IMR-90 (cell line): ENCODE data around the gene TTLL9. TPM values are rescaled to one million over a fixed set of nuclear protein-coding genes. Genes with fewer than 3 reads are reported as not detected.
A peak's percentile ranks its signal among the peaks of the same experiment; 100 is the strongest.

Source experiments
- ATAC-seq: fragments of 200-7000 bp; cut with Tn5 transposase; 2 replicates; pipeline ENCODE4 v1.9.1; 2020; ENCODE audit warnings: low read depth, mild to moderate bottlenecking, moderate library complexity
- BruUV-seq: library from RNA; stranded (reverse); fragments of 400-500 nt; replicated peaks from 2 replicates; lab custom pipeline; 2021; lab: Mats Ljungman, UMichigan
- CTCF ChIA-PET: fragments of 300-600 bp; formaldehyde crosslinking; extraction: SDS; loops from one replicate; lab custom pipeline; 2021; ENCODE audit warnings: antibody characterized with exemption; lab: Yijun Ruan, JAX
- POLR2A ChIA-PET: fragments of 300-600 bp; sonication (Branson Sonifier 250); formaldehyde crosslinking; loops from one replicate; lab custom pipeline; 2022; ENCODE audit warnings: antibody characterized with exemption; ENCODE audit not compliant: unreplicated experiment; lab: Charles Lee
- DNase-seq: peaks from one replicate; pipeline ENCODE4 v3.0.0; 2013
- H2AFZ ChIP-seq: replicated peaks from 2 replicates; pipeline ENCODE3; 2013; ENCODE audit warnings: low read length, mild to moderate bottlenecking; ENCODE audit not compliant: poor library complexity
- H2AK5ac ChIP-seq: 2 replicates; pipeline ENCODE4 v1.6.1; 2013; ENCODE audit warnings: low read depth, low read length, inconsistent platforms
- H2AK9ac ChIP-seq: replicated peaks from 2 replicates; pipeline ENCODE3; 2013; ENCODE audit warnings: mild to moderate bottlenecking, low read depth, low read length, moderate library complexity; ENCODE audit not compliant: poor library complexity
- H2BK120ac ChIP-seq: 2 replicates; pipeline ENCODE4 v1.6.1; 2013; ENCODE audit warnings: low read depth, low read length, inconsistent platforms
- H2BK15ac ChIP-seq: 3 replicates; pipeline ENCODE4 v1.6.1; 2013; ENCODE audit warnings: low read depth, low read length, inconsistent platforms
- H2BK20ac ChIP-seq: 2 replicates; pipeline ENCODE4 v1.6.1; 2013; ENCODE audit warnings: low read depth, mild to moderate bottlenecking, inconsistent platforms, low read length, moderate library complexity
- H2BK5ac ChIP-seq: 2 replicates; pipeline ENCODE4 v1.6.1; 2013; ENCODE audit warnings: mild to moderate bottlenecking, low read depth, low read length, inconsistent platforms; ENCODE audit not compliant: poor library complexity, severe bottlenecking
- H3K14ac ChIP-seq: replicated peaks from 2 replicates; pipeline ENCODE4 v1.6.1; 2013; ENCODE audit warnings: low read depth, low read length, inconsistent platforms
- H3K18ac ChIP-seq: 2 replicates; pipeline ENCODE4 v1.6.1; 2013; ENCODE audit warnings: low read depth, low read length, control low read depth
- H3K23ac ChIP-seq: 2 replicates; pipeline ENCODE4 v1.6.1; 2013; ENCODE audit warnings: low read depth, low read length, inconsistent platforms
- H3K27ac ChIP-seq: 2 replicates; pipeline ENCODE4 v1.5.1; 2013; ENCODE audit warnings: mild to moderate bottlenecking, control low read depth, low read length; ENCODE audit not compliant: insufficient read depth
- H3K27me3 ChIP-seq: 2 replicates; pipeline ENCODE4 v1.6.1; 2013; ENCODE audit warnings: low read length; ENCODE audit not compliant: control insufficient read depth, insufficient read depth
- H3K36me3 ChIP-seq: 2 replicates; pipeline ENCODE4 v1.6.1; 2013; ENCODE audit warnings: low read length, mixed read lengths; ENCODE audit not compliant: control insufficient read depth, insufficient read depth
- H3K4ac ChIP-seq: 2 replicates; pipeline ENCODE4 v1.6.1; 2013; ENCODE audit warnings: low read depth, low read length, inconsistent platforms
- H3K4me1 ChIP-seq: 2 replicates; pipeline ENCODE4 v1.6.1; 2013; ENCODE audit warnings: low read length, mixed read lengths; ENCODE audit not compliant: control insufficient read depth, insufficient read depth
- H3K4me2 ChIP-seq: 2 replicates; pipeline ENCODE4 v1.6.1; 2013; ENCODE audit warnings: low read depth, mild to moderate bottlenecking, control low read depth, low read length, moderate library complexity
- H3K4me3 ChIP-seq: 2 replicates; pipeline ENCODE4 v1.5.1; 2013; ENCODE audit warnings: low read depth, mild to moderate bottlenecking, control low read depth, low read length, moderate library complexity; ENCODE audit not compliant: insufficient read depth
- H3K56ac ChIP-seq: 2 replicates; pipeline ENCODE4 v1.6.1; 2013; ENCODE audit warnings: low read length, inconsistent platforms; ENCODE audit not compliant: insufficient read depth; ENCODE audit errors: extremely low read depth
- H3K79me1 ChIP-seq, 2 experiments: 2 replicates each; pipeline ENCODE4 v1.6.1; 2013; ENCODE audit warnings: low read length in 2 of 2, inconsistent platforms in 1 of 2, low read depth in 1 of 2
- H3K9ac ChIP-seq: 2 replicates; pipeline ENCODE4 v1.6.1; 2013; ENCODE audit warnings: low read depth, low read length, control low read depth
- H3K9me1 ChIP-seq: 2 replicates; pipeline ENCODE4 v1.6.1; 2013; ENCODE audit warnings: low read length, inconsistent platforms; ENCODE audit not compliant: insufficient read depth
- H3K9me3 ChIP-seq: 2 replicates; pipeline ENCODE4 v1.6.1; 2013; ENCODE audit warnings: low read length; ENCODE audit not compliant: control insufficient read depth, insufficient read depth
- H4K20me1 ChIP-seq: 2 replicates; pipeline ENCODE4 v1.6.1; 2013; ENCODE audit warnings: low read length, inconsistent platforms; ENCODE audit not compliant: insufficient read depth
- H4K5ac ChIP-seq: 2 replicates; pipeline ENCODE4 v1.6.1; 2013; ENCODE audit warnings: mild to moderate bottlenecking, low read depth, low read length, control low read depth
- H4K8ac ChIP-seq, 2 experiments: 2 replicates each; pipeline ENCODE4 v1.6.1; 2013; ENCODE audit warnings: low read depth in 2 of 2, low read length in 2 of 2, control low read depth in 1 of 2, inconsistent platforms in 1 of 2
- H4K91ac ChIP-seq: 2 replicates; pipeline ENCODE4 v1.6.1; 2013; ENCODE audit warnings: low read depth, low read length, inconsistent platforms; ENCODE audit not compliant: insufficient read depth
- BHLHE40 ChIP-seq: fragments of 150-350 bp; IDR thresholded peaks from 2 replicates; pipeline ENCODE4 v1.6.1; 2016; ENCODE audit warnings: mild to moderate bottlenecking, low read depth, low read length
- CEBPB ChIP-seq: IDR thresholded peaks from 2 replicates; pipeline ENCODE4 v1.6.1; 2012; ENCODE audit warnings: low read depth, low read length, improper control_type of control experiment
- CTCF ChIP-seq: conservative IDR thresholded peaks from 2 replicates; pipeline ENCODE4 v1.5.1; 2012; ENCODE audit warnings: mild to moderate bottlenecking, low read depth, low read length, improper control_type of control experiment
- FOS ChIP-seq: fragments of 150-350 bp; IDR thresholded peaks from 2 replicates; pipeline ENCODE4 v1.6.1; 2016; ENCODE audit warnings: low read depth, low read length
- MAFK ChIP-seq: IDR thresholded peaks from 2 replicates; pipeline ENCODE4 v1.6.1; 2012; ENCODE audit warnings: low read depth, low read length, improper control_type of control experiment
- MAZ ChIP-seq: IDR thresholded peaks from 2 replicates; pipeline ENCODE4 v1.6.1; 2012; ENCODE audit warnings: low read depth, mild to moderate bottlenecking, low read length, improper control_type of control experiment, moderate library complexity, borderline replicate concordance
- NFE2L2 ChIP-seq: fragments of 150-350 bp; IDR thresholded peaks from 2 replicates; pipeline ENCODE4 v1.6.1; 2016; ENCODE audit warnings: low read depth, mild to moderate bottlenecking, low read length
- POLR2A ChIP-seq: IDR thresholded peaks from 2 replicates; pipeline ENCODE4 v1.6.1; 2012; ENCODE audit warnings: mild to moderate bottlenecking, low read depth, low read length
- RAD21 ChIP-seq: IDR thresholded peaks from 2 replicates; pipeline ENCODE4 v1.6.1; 2012; ENCODE audit warnings: low read length, improper control_type of control experiment
- RFX5 ChIP-seq: IDR thresholded peaks from 2 replicates; pipeline ENCODE4 v1.8.0; 2012; ENCODE audit warnings: low read depth, mild to moderate bottlenecking, low read length, moderate library complexity
- USF2 ChIP-seq: fragments of 150-350 bp; IDR thresholded peaks from 2 replicates; pipeline ENCODE4 v1.6.1; 2017; ENCODE audit warnings: mild to moderate bottlenecking, antibody characterized with exemption, low read length, low read depth
- WGBS, 2 experiments: methylation state at CpG; one replicate each; pipeline versions ENCODE4 v1.1.5 to v1.1.7; 2013; ENCODE audit warnings: missing lambda C conversion rate in 2 of 2; ENCODE audit not compliant: insufficient read length in 1 of 2; ENCODE audit errors: extremely low coverage in 2 of 2; 5-methylcytosine and 5-hydroxymethylcytosine counted together
- dilution Hi-C: fragments of 300-500 bp; cut with HindIII; formaldehyde crosslinking; loops from one replicate; pipeline ENCODE4 v1.14.3; 2018; ENCODE audit warnings: low sequenced_read_pairs; ENCODE audit not compliant: unreplicated experiment
- in situ Hi-C: fragments of 300-500 bp; cut with MboI; formaldehyde crosslinking; loops from 3 replicates; pipeline ENCODE4 v1.14.3; 2019; ENCODE audit warnings: low sequenced_read_pairs, inconsistent platforms, mixed read lengths
- intact Hi-C: fragments of 100-400 bp; cut with micrococcal nuclease; formaldehyde crosslinking; loops from 2 replicates; pipeline ENCODE4 v1.10.0; 2022
- polyA plus RNA-seq, 3 experiments: library from polyadenylated mRNA; depleted of rRNA; stranded (reverse); fragments of >200 nt; gene quantifications; 2 replicates each; pipeline ENCODE4 v1.2.3, GENCODE V29; 2012; ENCODE audit warnings: low replicate concordance in 1 of 3
- total RNA-seq: library from RNA; depleted of rRNA; stranded (reverse); fragments of >200 nt; gene quantifications from 2 replicates; pipeline ENCODE4 v1.2.3, GENCODE V29; 2012

The TTLL9 gene
- total and polyA plus RNA-seq, 2 of the 4 experiments (the other 2 are of a cell fraction), result not detected

- DNase-seq, result peak; percentile 66
- H2AK5ac ChIP-seq, result peak overlapping the region; percentile 58; the same call in 1 of the 2 replicates
- H3K36me3 ChIP-seq, result no peaks in the 10 kb centered on the region
- 47% methylated on average over 4 of the region's 8 CpGs; no CpG with 5 or more reads in 1 of the 2 experiments for WGBS, 2 experiments
- in situ Hi-C loops, result loop anchor here (25.0 kb wide), 2 partner anchors 645 to 820 kb away; partner anchors contain the start of gene C20orf203
- H2AK9ac ChIP-seq, result peak overlapping the region; percentile 35
- ChIA-PET CTCF (interaction anchor here (1.0 kb wide), 1 partner anchor 12 kb away, joined by 3 read pairs; no protein-coding TSS in a partner anchor), POLR2A (interaction anchor here (0.6 kb wide), 1 partner anchor 96 kb away, joined by 3 read pairs; no protein-coding TSS in a partner anchor)
- no peak overlapping the region for H2BK15ac ChIP-seq
- no peak overlapping the region for H3K56ac ChIP-seq
- H4K91ac ChIP-seq, result no peak overlapping the region
- H3K14ac ChIP-seq, result no peak overlapping the region
- no peak overlapping the region for H4K5ac ChIP-seq
- H2AFZ ChIP-seq, result peak overlapping the region; percentile 19
- intact Hi-C loops, result no loop called here
- TF ChIP-seq USF2, result no peak
- no peak for TF ChIP-seq NFE2L2
- no peak for TF ChIP-seq POLR2A
- TF ChIP-seq RFX5, result no peak
- TF ChIP-seq BHLHE40, result no peak
- no peak for TF ChIP-seq MAFK
- no peak for TF ChIP-seq CEBPB
- TF ChIP-seq FOS, result 0 out of 2 replicates have a peak, but pooled peaks have one; percentile 15
- TF ChIP-seq CTCF, result no peak
- 0 out of 2 replicates have a peak, but pooled peaks have one; percentile 24 for TF ChIP-seq MAZ
- no peak for TF ChIP-seq RAD21
- H3K23ac ChIP-seq, result no peak overlapping the region
- peak overlapping the region; percentile 65 for H3K4ac ChIP-seq
- no peak overlapping the region for H3K9ac ChIP-seq
- no peak overlapping the region for H3K18ac ChIP-seq
- no peak overlapping the region for H2BK5ac ChIP-seq
- peaks cover 23% of the 10 kb centered on the region for H3K9me1 ChIP-seq
- H3K9me3 ChIP-seq, result no peaks in the 10 kb centered on the region
- no peak overlapping the region for H3K27ac ChIP-seq
- peak overlapping the region in 1 of 2 experiments; percentile 42; a peak in 1 of 4 replicates for H4K8ac ChIP-seq
- peak overlapping the region; percentile 32; the same call in 1 of the 2 replicates for H2BK120ac ChIP-seq
- dilution Hi-C loops, result no loop called here
- H3K27me3 ChIP-seq, result peaks cover 3% of the 10 kb centered on the region; the same call in 1 of the 2 replicates
- H3K4me1 ChIP-seq, result peaks cover 21% of the 10 kb centered on the region
- H3K4me2 ChIP-seq, result 0 out of 2 replicates have a peak overlapping the region, but pooled peaks have one; percentile 18
- peak overlapping the region; percentile 46; the same call in 1 of the 2 replicates for H2BK20ac ChIP-seq
- no peak overlapping the region for H3K4me3 ChIP-seq
- 0 out of 4 replicates have a peak, but pooled peaks cover 0 to 2% of the 10 kb centered on the region in 2 experiments for H3K79me1 ChIP-seq
- peaks cover 22% of the 10 kb centered on the region for H4K20me1 ChIP-seq
- peak; percentile 48 for ATAC-seq
- BruUV-seq, result no TSS peak
These were observed 28.5 kb upstream of the TTLL9 start for GRCh38 chr20:31841928-31842327.
